GM10266 (cell line): ENCODE data around the gene SEC16A.

Experiments used
- DNase-seq: peaks from one replicate; pipeline ENCODE4 v3.0.0; 2012; ENCODE audit errors: extremely low spot score
- CTCF ChIP-seq: IDR thresholded peaks from 2 replicates; pipeline ENCODE4 v1.5.1; 2012; ENCODE audit warnings: mild to moderate bottlenecking, low read depth; ENCODE audit not compliant: control insufficient read depth, insufficient read depth; ENCODE audit errors: missing control alignments

SEC16A gene

GRCh38 chr9:136441191-136441680 is 41.6 kb downstream of the SEC16A start:
- TF ChIP-seq CTCF = no peak
- no peak for DNase-seq

GRCh38 chr9:136439481-136440408 is 43.1 kb downstream of the SEC16A start, which contains the start of gene INPP5E:
INPP5E (minus strand) TSS chr9:136439845; CDS start chr9:136439419, 426 bp downstream.
- DNase-seq = peak; percentile 98

GRCh38 chr9:136438548-136439480 is 44.0 kb downstream of the SEC16A start:
- TF ChIP-seq CTCF = no peak
- peak; percentile 92 for DNase-seq

More at GRCh38 chr9:136439481-136440408, 43.1 kb downstream of the SEC16A start, which contains the start of gene INPP5E:
- peak; percentile 83 for TF ChIP-seq CTCF

GRCh38 chr9:136437839-136438547 is 44.8 kb downstream of the SEC16A start:
- no peak for TF ChIP-seq CTCF
- no peak for DNase-seq

GRCh38 chr9:136437430-136437829 is 45.4 kb downstream of the SEC16A start:
- no peak for DNase-seq
- TF ChIP-seq CTCF = no peak

- no peak for TF ChIP-seq CTCF
- no peak for DNase-seq
Observed at GRCh38 chr9:136436055-136436634, 46.7 kb downstream of the SEC16A start.
